Osteoblast (primary cell): ENCODE results near the gene RLIM. TPM values are rescaled to one million over a fixed set of nuclear protein-coding genes. Genes with fewer than 3 reads are reported as not detected.
"Not testable (repeated sequence)": the region's sequence is repeated elsewhere in the genome, so short reads cannot be mapped to it uniquely, and the experiment has no call there.

Source experiments
- DNase-seq: peaks from one replicate; pipeline ENCODE4 v3.0.0; 2011; ENCODE audit warnings: low spot score, mixed read lengths; ENCODE audit not compliant: insufficient read length; ENCODE audit errors: missing footprints
- H2AFZ ChIP-seq: 2 replicates; pipeline ENCODE4 v1.6.0; 2011; ENCODE audit warnings: mild to moderate bottlenecking, low read length
- H3K27ac ChIP-seq: 2 replicates; pipeline ENCODE4 v1.5.1; 2011; ENCODE audit warnings: mild to moderate bottlenecking, low read depth, low read length, moderate library complexity
- H3K27me3 ChIP-seq: 2 replicates; pipeline ENCODE4 v1.6.0; 2012; ENCODE audit warnings: mild to moderate bottlenecking, control low read depth, inconsistent platforms, low read length, moderate library complexity; ENCODE audit not compliant: insufficient read depth
- H3K36me3 ChIP-seq: 2 replicates; pipeline ENCODE4 v1.5.1; 2011; ENCODE audit warnings: mild to moderate bottlenecking, low read length, control low read depth, moderate library complexity; ENCODE audit not compliant: insufficient read depth
- H3K4me1 ChIP-seq: 2 replicates; pipeline ENCODE4 v1.5.1; 2011; ENCODE audit warnings: mild to moderate bottlenecking, low read length, control low read depth, moderate library complexity; ENCODE audit not compliant: insufficient read depth
- H3K4me2 ChIP-seq: 2 replicates; pipeline ENCODE4 v1.6.0; 2011; ENCODE audit warnings: mild to moderate bottlenecking, low read length; ENCODE audit not compliant: insufficient read depth
- H3K4me3 ChIP-seq: fragments of 200-600 bp; sonication (generic); 3 replicates; pipeline ENCODE4 v1.5.1; 2012; ENCODE audit warnings: mild to moderate bottlenecking, low read length, inconsistent platforms; ENCODE audit not compliant: insufficient read depth
- H3K79me2 ChIP-seq: 2 replicates; pipeline ENCODE4 v1.6.0; 2012; ENCODE audit warnings: mild to moderate bottlenecking, low read length, control low read depth, inconsistent platforms; ENCODE audit not compliant: insufficient read depth
- H3K9me3 ChIP-seq: 2 replicates; pipeline ENCODE4 v1.5.1; 2011; ENCODE audit warnings: low read depth, low read length, control low read depth
- H4K20me1 ChIP-seq: 2 replicates; pipeline ENCODE4 v1.6.0; 2012; ENCODE audit warnings: mild to moderate bottlenecking, low read length, control low read depth; ENCODE audit not compliant: insufficient read depth
- total RNA-seq: library from RNA; depleted of rRNA; stranded (reverse); fragments of >200 nt; gene quantifications from 2 replicates; pipeline ENCODE4 v1.2.3, GENCODE V29; 2012
- TF ChIP-seq, protein P1 (sequence below): IDR thresholded peaks from 2 replicates; pipeline ENCODE4 v1.5.1; 2011; ENCODE audit warnings: mild to moderate bottlenecking, low read depth, low read length, moderate library complexity; ENCODE audit errors: extremely low read depth

The RLIM gene, protein sequence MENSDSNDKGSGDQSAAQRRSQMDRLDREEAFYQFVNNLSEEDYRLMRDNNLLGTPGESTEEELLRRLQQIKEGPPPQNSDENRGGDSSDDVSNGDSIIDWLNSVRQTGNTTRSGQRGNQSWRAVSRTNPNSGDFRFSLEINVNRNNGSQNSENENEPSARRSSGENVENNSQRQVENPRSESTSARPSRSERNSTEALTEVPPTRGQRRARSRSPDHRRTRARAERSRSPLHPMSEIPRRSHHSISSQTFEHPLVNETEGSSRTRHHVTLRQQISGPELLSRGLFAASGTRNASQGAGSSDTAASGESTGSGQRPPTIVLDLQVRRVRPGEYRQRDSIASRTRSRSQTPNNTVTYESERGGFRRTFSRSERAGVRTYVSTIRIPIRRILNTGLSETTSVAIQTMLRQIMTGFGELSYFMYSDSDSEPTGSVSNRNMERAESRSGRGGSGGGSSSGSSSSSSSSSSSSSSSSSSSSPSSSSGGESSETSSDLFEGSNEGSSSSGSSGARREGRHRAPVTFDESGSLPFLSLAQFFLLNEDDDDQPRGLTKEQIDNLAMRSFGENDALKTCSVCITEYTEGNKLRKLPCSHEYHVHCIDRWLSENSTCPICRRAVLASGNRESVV
- 56.0 and 61.2 TPM in 2 replicates for total RNA-seq

DNA sequence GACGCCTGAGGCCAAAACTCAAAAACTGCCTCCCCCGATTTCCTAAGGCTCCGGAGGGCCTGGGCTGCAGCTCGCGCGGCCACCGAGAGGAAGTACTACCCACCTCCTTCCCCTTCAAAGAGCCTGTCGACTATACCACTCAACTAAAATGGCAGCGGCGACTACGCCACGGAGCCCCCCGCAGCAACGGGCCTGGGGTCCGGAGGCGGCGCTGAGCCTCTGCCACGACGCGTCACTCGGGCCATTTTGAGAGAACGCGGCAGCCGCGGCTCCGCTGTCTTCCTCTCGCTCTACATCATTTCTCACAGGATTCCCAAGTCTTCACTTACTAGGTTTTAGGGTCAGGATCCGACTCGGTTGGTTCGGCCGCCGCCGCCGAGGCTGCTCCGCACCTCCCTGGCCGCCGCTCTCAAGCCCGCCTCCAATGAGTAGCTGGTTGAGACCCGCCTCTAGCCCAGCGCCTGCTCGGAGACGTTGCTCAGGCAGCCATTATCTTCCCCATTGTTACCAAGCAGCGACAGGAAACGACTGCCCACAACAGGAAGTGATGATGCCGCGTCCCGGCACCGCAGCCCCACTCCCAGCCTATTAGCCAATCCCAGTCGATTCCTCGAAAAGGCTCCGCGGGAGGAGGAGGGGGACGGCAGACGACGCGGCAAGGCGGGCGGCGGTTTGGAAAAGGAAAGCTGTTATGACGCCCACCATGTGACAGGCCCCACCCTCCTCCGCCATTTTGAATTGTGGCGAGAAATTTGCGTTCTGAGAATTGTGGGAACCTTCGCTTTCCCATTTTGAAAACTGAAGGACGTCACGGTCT, at the start of gene RLIM:
Gene RLIM, minus strand, starts transcription at position 532 of the 817 bp plus-strand sequence. CDS start 18,647 bp downstream, outside the sequence.
- DNase-seq: peak; percentile 91
- H3K79me2 ChIP-seq: peaks cover 48% of the 10 kb centered on the region

DNA sequence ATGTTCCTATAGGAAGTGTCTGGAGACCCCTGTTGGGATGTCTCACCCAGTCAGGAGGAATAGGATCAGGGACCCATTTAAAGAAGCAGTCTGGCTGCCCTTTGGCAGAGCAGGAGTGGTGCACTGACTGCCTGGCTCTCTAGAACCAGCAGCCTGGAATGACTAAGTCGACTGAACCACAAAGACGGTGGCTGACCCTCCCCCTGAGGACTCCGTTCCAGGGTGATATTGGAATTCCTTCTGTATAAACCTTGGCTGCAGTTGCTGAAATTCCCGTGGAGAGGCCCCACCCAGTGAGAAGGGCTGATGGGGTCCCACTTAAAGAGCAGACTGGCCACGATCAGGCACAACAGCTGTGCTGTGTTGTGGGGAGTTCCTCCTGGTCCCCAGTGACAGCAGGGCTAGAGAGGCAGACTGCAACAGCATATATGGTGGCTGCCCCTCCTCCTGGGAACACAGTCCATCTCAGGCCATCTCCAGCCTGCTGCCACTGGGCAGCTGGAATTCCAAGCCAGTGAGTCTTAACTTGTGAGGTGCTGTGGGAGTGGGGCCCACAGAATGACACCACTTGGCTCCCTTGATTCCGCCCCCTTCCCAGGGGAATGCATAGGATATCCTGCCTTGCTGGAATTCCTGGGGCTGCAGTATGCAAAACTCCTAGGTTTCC, 41.8 kb upstream of the RLIM start:
- H3K36me3 ChIP-seq: no peaks in the 10 kb centered on the region
- H3K79me2 ChIP-seq: no peaks in the 10 kb centered on the region
- peak overlapping the region; percentile 59 for H2AFZ ChIP-seq
- no peaks in the 10 kb centered on the region for H3K4me1 ChIP-seq
- peak overlapping the region; percentile 53 for H3K4me2 ChIP-seq
- H3K27ac ChIP-seq: no peak overlapping the region
- peak overlapping the region; percentile 46 for H3K4me3 ChIP-seq
- DNase-seq: peak; percentile 19
- H3K9me3 ChIP-seq: no peaks in the 10 kb centered on the region
- no peaks in the 10 kb centered on the region for H4K20me1 ChIP-seq
- TF ChIP-seq, protein P1, sequence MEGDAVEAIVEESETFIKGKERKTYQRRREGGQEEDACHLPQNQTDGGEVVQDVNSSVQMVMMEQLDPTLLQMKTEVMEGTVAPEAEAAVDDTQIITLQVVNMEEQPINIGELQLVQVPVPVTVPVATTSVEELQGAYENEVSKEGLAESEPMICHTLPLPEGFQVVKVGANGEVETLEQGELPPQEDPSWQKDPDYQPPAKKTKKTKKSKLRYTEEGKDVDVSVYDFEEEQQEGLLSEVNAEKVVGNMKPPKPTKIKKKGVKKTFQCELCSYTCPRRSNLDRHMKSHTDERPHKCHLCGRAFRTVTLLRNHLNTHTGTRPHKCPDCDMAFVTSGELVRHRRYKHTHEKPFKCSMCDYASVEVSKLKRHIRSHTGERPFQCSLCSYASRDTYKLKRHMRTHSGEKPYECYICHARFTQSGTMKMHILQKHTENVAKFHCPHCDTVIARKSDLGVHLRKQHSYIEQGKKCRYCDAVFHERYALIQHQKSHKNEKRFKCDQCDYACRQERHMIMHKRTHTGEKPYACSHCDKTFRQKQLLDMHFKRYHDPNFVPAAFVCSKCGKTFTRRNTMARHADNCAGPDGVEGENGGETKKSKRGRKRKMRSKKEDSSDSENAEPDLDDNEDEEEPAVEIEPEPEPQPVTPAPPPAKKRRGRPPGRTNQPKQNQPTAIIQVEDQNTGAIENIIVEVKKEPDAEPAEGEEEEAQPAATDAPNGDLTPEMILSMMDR: no peak
- H3K27me3 ChIP-seq: no peaks in the 10 kb centered on the region

More for the DNA sequence above, at the start of gene RLIM:
- H3K36me3 ChIP-seq: peaks cover 7% of the 10 kb centered on the region
- no peaks in the 10 kb centered on the region for H3K9me3 ChIP-seq
- peak within 1 kb of the TSS; percentile 60 for H2AFZ ChIP-seq
- TF ChIP-seq, protein P1: no peak
- H3K27ac ChIP-seq: peak within 1 kb of the TSS; percentile 97
- peak within 1 kb of the TSS; percentile 88 for H3K4me3 ChIP-seq
- no peaks in the 10 kb centered on the region for H3K4me1 ChIP-seq
- peaks cover 2% of the 10 kb centered on the region for H4K20me1 ChIP-seq
- H3K4me2 ChIP-seq: peak within 1 kb of the TSS; percentile 73
- no peaks in the 10 kb centered on the region for H3K27me3 ChIP-seq

DNA sequence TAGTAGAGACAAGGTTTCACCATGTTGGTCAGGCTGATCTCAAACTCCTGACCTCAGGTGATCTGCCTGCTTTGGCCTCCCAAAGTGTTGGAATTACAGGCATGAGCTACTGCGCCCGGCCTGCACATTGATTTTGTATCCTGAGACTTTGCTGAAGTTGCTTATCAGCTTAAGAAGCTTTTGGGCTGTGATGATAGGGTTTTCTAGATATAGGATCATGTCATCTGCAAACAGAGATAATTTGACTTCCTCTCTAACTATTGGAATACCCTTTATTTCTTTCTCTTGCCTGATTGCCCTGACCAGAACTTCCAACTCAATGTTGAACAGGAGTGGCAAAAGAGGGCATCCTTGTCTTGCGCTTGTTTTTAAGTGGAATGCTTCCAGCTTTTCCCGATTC, 40.5 kb upstream of the RLIM start:
- not testable (repeated sequence) for H2AFZ ChIP-seq, H3K27ac ChIP-seq, H3K4me1 ChIP-seq, H3K79me2 ChIP-seq, H4K20me1 ChIP-seq, H3K27me3 ChIP-seq, H3K36me3 ChIP-seq, DNase-seq, H3K4me2 ChIP-seq, H3K9me3 ChIP-seq, H3K4me3 ChIP-seq

DNA sequence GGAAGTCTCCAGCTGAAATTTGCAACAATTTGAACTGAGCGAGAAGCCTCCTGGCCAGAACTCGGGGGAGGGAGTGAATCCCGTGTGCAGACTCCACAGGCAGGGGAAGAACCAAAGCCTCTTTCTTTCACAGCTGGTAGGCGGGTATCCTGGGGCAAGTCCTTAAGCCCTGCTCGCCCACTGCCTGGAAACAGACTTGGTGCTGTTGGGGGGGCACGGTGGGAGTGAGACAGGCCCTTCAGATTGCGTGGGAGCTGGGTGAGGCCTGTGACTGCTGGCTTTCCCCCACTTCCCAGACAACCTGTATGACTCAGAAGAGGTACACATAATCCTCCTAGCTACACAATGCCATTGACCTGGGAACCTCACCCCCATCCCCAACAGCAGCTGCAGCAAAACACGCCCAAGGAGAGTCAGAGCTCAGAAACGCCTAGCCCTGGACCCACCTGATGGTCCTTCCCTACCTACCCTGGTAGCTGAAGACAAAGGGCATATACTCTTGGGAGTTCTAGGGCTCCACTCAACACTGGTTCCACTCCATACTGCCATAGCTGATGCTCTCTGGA, 22.4 kb upstream of the RLIM start:
- no peaks in the 10 kb centered on the region for H4K20me1 ChIP-seq
- H3K4me1 ChIP-seq: no peaks in the 10 kb centered on the region
- no peak overlapping the region for H2AFZ ChIP-seq
- no peak overlapping the region for H3K27ac ChIP-seq
- no peaks in the 10 kb centered on the region for H3K27me3 ChIP-seq
- no peaks in the 10 kb centered on the region for H3K9me3 ChIP-seq
- H3K36me3 ChIP-seq: no peaks in the 10 kb centered on the region
- no peak overlapping the region for H3K4me3 ChIP-seq
- H3K4me2 ChIP-seq: no peak overlapping the region
- no peaks in the 10 kb centered on the region for H3K79me2 ChIP-seq
- TF ChIP-seq, protein P1: no peak
- DNase-seq: no peak
